Measurements from ENCODE around the gene GRK3. TPM values are rescaled to one million over a fixed set of nuclear protein-coding genes. Genes with fewer than 3 reads are reported as not detected.

GRK3 gene
- total RNA-seq, 2 experiments from 2014 or later: 7.5 to 8.6 TPM

GRCh38 chr22:25714070-25714469, 149.6 kb downstream of the GRK3 start:
- ChIA-PET POLR2A (no interaction called here), CTCF (interaction anchor here (1.1 kb wide), 1 partner anchor 59 kb away, joined by 3 read pairs; no protein-coding TSS in a partner anchor)
- intact Hi-C loops (cut with micrococcal nuclease): no loop called here
- Mint-ChIP-seq H3K27me3 (no peaks in the 10 kb centered on the region), H3K9me3 (no peaks in the 10 kb centered on the region), H3K4me1 (ENCODE audit: low read depth) (peaks cover 8% of the 10 kb centered on the region), H3K4me3 (no peak overlapping the region), H3K36me3 (peaks cover 3% of the 10 kb centered on the region), H3K27ac (no peak overlapping the region)
- no peak for DNase-seq

DNA sequence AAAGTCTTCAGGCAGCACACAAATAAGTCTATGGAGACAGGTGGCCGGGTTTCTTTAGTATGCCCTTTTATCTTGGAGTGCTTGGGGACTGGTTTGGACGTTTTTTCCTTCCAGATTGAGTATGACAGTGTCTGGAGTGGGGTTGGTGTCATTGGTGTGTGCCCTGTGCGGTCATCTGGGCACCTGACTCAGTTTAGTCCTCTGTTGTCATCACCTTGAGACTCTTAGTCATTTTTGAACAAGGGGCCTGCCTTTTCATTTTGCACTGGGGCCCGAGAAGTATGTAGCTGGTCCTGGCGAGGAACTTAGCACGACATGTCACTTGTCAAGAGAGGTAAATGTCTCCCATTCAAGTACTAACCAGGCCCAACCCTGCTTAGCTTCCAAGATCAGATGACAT, 150.3 kb downstream of the GRK3 start:
- peaks cover 5% of the 10 kb centered on the region for H3K4me1 Mint-ChIP-seq (ENCODE audit: low read depth)
- no peak overlapping the region for H3K27ac Mint-ChIP-seq
- H3K9me3 Mint-ChIP-seq: no peaks in the 10 kb centered on the region
- no peaks in the 10 kb centered on the region for H3K27me3 Mint-ChIP-seq
- no peak overlapping the region for H3K4me3 Mint-ChIP-seq
- ChIA-PET CTCF (interaction anchor here (1.1 kb wide), 1 partner anchor 58 kb away, joined by 3 read pairs; no protein-coding TSS in a partner anchor), POLR2A (no interaction called here)
- intact Hi-C loops (cut with micrococcal nuclease): no loop called here
- H3K36me3 Mint-ChIP-seq: peaks cover 3% of the 10 kb centered on the region
- peak; percentile 13 for DNase-seq

- intact Hi-C loops (cut with micrococcal nuclease): no loop called here
- Mint-ChIP-seq H3K27me3 (no peaks in the 10 kb centered on the region), H3K4me3 (no peak overlapping the region), H3K4me1 (ENCODE audit: low read depth) (no peaks in the 10 kb centered on the region), H3K9me3 (no peaks in the 10 kb centered on the region), H3K27ac (no peak overlapping the region), H3K36me3 (peaks cover 1% of the 10 kb centered on the region)
- no peak for DNase-seq
- ChIA-PET POLR2A (no interaction called here), CTCF (no interaction called here)
Measured at GRCh38 chr22:25716637-25717036, 152.2 kb downstream of the GRK3 start.

- POLR2A ChIA-PET: no interaction called here
- peaks cover 1% of the 10 kb centered on the region for H3K36me3 Mint-ChIP-seq
- intact Hi-C loops (cut with micrococcal nuclease): no loop called here
- no peak overlapping the region for H3K27ac Mint-ChIP-seq
- H3K4me3 Mint-ChIP-seq: no peak overlapping the region
- no peak for DNase-seq
- H3K9me3 Mint-ChIP-seq: no peaks in the 10 kb centered on the region
- H3K4me1 Mint-ChIP-seq (ENCODE audit: low read depth): no peaks in the 10 kb centered on the region
- CTCF ChIA-PET: no interaction called here
- H3K27me3 Mint-ChIP-seq: no peaks in the 10 kb centered on the region
Measured at GRCh38 chr22:25718135-25718840, 153.8 kb downstream of the GRK3 start.

- Mint-ChIP-seq H3K9me3 (no peaks in the 10 kb centered on the region), H3K4me1 (ENCODE audit: low read depth) (peaks cover 5% of the 10 kb centered on the region), H3K36me3 (no peaks in the 10 kb centered on the region), H3K27ac (no peak overlapping the region), H3K4me3 (no peak overlapping the region), H3K27me3 (no peaks in the 10 kb centered on the region)
- intact Hi-C loops (cut with micrococcal nuclease): no loop called here
- no peak for DNase-seq
- POLR2A ChIA-PET: no interaction called here
- CTCF ChIA-PET: no interaction called here
Measured at GRCh38 chr22:25722223-25722622, 157.7 kb downstream of the GRK3 start.

DNA sequence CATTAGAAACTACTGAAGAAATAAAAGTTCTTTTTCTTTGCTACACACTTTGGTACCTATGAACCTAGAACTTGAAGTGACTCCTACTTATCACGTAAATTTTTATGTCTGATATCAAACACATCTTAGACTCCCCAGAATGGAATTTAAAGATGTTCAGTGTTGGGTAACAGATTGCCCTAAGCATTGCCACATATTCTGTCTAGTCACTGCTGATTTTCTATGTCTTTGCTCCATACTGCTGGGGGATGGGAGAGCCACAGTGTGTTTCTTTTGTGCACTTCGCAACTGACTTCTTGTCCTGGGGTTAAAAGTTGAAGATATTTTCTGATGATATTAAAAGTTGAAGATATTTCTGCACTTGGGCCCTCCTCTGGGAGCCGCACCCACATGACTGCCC, 158.2 kb downstream of the GRK3 start:
- no peak overlapping the region for H3K4me3 Mint-ChIP-seq
- POLR2A ChIA-PET: no interaction called here
- no peaks in the 10 kb centered on the region for H3K27me3 Mint-ChIP-seq
- H3K36me3 Mint-ChIP-seq: no peaks in the 10 kb centered on the region
- CTCF ChIA-PET: no interaction called here
- H3K27ac Mint-ChIP-seq: no peak overlapping the region
- intact Hi-C loops (cut with micrococcal nuclease): no loop called here
- no peaks in the 10 kb centered on the region for H3K9me3 Mint-ChIP-seq
- peaks cover 5% of the 10 kb centered on the region for H3K4me1 Mint-ChIP-seq (ENCODE audit: low read depth)
- no peak for DNase-seq

DNA sequence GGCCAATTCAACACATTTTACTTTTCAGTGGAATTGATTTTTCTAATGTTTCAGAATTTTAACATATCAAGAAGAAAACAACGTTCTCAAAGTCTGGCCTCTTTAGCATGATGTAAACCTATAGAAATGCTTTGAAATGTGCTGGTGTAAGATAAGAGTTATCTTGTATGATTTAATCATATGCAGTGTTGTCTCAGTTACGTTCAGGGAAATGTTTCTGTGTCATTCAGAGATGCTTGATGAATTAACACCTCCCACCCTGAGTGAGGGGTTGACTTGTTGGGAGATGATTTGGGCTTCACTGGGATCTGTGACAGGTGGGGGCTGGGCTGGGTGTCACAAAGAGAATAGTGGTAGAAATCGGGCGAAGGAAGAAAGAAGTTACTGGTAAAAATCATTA, 161.8 kb downstream of the GRK3 start:
- no peak overlapping the region for H3K4me3 Mint-ChIP-seq
- H3K27ac Mint-ChIP-seq: peak overlapping the region; percentile 12
- peaks cover 5% of the 10 kb centered on the region for H3K4me1 Mint-ChIP-seq (ENCODE audit: low read depth)
- ChIA-PET CTCF (interaction anchor here (1.1 to 1.7 kb wide), 2 partner anchors 47 to 279 kb away, joined by 5 to 6 read pairs; no protein-coding TSS in a partner anchor), POLR2A (no interaction called here)
- no peaks in the 10 kb centered on the region for H3K9me3 Mint-ChIP-seq
- H3K36me3 Mint-ChIP-seq: no peaks in the 10 kb centered on the region
- DNase-seq: no peak
- intact Hi-C loops (cut with micrococcal nuclease): no loop called here
- H3K27me3 Mint-ChIP-seq: no peaks in the 10 kb centered on the region

DNA sequence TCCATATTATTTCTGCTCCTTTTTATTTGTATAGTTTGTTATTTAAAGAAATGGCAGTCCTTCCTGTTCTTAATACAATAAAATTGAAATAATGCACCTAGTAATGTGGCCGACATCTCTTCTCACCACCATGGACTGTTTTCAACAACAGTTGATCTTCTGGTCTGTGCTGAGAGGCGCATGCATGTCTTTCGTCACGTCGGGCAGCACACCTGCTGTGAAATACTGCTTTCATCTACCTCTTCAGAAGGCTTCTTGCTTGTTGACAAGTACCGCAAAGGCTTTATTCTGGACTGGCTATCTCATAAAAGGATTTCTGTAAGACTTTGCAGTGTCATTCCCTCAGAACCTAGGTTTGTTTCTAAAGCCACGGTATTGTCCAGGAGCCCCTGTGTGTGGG, 163.6 kb downstream of the GRK3 start:
- H3K4me3 Mint-ChIP-seq: no peak overlapping the region
- no peak for DNase-seq
- POLR2A ChIA-PET: no interaction called here
- H3K4me1 Mint-ChIP-seq (ENCODE audit: low read depth): peaks cover 5% of the 10 kb centered on the region
- CTCF ChIA-PET: no interaction called here
- no peak overlapping the region for H3K27ac Mint-ChIP-seq
- H3K36me3 Mint-ChIP-seq: no peaks in the 10 kb centered on the region
- H3K27me3 Mint-ChIP-seq: no peaks in the 10 kb centered on the region
- H3K9me3 Mint-ChIP-seq: no peaks in the 10 kb centered on the region
- intact Hi-C loops (cut with micrococcal nuclease): no loop called here

DNA sequence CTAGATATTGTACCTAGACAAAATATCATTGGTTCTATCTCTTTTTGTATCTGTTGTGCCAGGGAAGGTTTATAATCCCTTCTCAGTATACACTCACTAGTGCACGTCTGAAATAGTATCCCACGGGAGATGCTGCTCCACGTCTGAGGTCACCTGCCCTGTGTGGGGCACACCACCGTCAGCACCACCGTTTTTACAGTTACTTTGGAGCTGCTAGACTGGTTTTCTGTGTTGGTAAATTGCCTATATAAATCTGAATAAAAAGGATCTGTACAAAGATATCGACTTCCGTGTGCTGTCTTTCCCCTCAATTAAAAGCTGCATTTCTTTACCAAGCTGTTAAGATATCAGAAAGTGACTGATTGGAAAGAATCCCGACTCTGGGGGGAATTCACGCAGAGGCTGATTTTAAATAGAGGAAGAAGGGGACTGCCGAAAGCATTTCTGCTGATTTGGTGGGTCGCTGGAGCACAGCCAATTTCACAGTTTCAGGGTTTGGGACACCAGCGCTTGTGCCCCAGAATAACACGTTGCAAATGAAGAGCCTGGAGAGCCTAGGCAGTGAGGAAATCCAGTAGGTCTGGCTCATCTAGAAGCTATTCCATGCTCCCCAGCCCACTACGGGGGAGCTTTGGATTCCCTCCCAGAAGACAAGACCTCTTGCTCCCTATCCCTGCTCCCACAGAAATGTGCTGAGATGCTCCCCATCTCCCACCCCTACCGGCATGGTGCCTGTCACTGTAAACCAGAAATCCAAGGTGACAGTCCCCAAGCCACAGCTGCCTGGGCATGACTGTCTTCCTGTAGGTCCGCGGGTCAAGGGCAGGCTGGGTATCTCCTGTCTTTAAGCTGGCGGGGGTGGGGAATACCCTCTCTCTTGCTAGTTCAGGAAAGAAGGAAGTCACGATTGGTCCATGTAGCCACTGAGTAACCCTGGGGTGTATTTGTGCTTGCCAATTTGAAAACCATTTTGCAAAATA, 164.8 kb downstream of the GRK3 start:
- no peak overlapping the region for H3K27ac Mint-ChIP-seq

DNA sequence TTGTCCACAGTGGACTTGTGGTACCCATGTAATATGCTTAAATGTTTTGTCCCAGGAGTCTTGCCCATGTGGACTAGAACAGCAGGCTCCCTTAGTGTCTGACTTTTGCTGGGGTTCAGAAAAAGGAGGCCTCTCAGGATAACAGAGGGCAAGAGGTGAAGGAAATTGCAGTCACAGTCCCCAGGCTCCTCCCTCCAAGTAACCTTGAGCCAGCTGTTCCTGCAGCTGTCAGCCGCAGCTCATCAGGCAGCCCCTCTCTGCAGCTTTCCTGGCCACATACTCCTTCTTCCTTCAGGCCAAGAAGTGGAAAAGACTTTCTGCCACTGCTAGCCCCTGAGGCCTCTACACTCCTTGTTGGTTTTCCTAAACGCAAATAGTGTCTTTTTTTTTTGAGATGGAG, 171.2 kb downstream of the GRK3 start:
- H3K36me3 Mint-ChIP-seq: no peaks in the 10 kb centered on the region
- H3K27ac Mint-ChIP-seq: no peak overlapping the region
- H3K9me3 Mint-ChIP-seq: no peaks in the 10 kb centered on the region
- CTCF ChIA-PET: no interaction called here
- POLR2A ChIA-PET: no interaction called here
- peaks cover 23% of the 10 kb centered on the region for H3K4me1 Mint-ChIP-seq (ENCODE audit: low read depth)
- H3K4me3 Mint-ChIP-seq: no peak overlapping the region
- DNase-seq: no peak
- peaks cover 3% of the 10 kb centered on the region for H3K27me3 Mint-ChIP-seq
- intact Hi-C loops (cut with micrococcal nuclease): loop anchor here (1.0 to 5.0 kb wide), 2 partner anchors 14 to 673 kb away; no protein-coding TSS in a partner anchor

More for the DNA sequence above, 164.8 kb downstream of the GRK3 start:
- no peaks in the 10 kb centered on the region for H3K9me3 Mint-ChIP-seq
- DNase-seq: no peak
- H3K4me1 Mint-ChIP-seq (ENCODE audit: low read depth): peaks cover 9% of the 10 kb centered on the region
- CTCF ChIA-PET: no interaction called here
- POLR2A ChIA-PET: interaction anchor here (1.5 kb wide), 1 partner anchor 21 kb away, joined by 3 read pairs; no protein-coding TSS in a partner anchor
- intact Hi-C loops (cut with micrococcal nuclease): no loop called here
- H3K4me3 Mint-ChIP-seq: no peak overlapping the region
- no peaks in the 10 kb centered on the region for H3K27me3 Mint-ChIP-seq
- no peaks in the 10 kb centered on the region for H3K36me3 Mint-ChIP-seq

DNA sequence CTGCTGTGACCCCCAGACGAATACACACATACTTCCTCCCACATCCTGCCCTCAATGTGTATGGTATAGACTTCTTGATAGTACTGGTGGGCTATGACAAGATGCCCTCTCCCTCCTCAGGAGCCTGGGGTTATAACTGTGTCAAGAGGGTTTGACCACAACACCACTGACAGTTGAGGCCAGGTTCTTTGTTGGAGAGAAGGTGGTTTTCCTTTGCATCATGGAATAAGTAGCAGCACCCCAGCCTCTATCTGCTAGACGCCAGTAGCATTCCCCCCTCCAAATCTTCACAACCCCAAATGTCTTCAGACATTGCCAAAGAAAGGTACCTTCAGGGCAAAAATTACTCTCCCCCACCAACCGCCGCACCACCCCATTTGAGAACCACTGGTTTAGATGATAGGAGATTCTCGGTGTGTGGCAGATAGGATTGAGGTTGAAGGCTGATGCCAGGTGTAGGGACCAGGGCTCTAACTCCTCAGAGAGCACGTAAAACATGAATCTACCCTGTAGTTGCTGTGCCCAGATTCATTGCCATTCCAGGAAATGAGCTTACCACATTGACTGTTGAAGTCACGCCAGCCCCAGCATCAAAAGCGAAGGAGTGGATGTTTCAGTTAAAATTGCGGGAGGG, 172.0 kb downstream of the GRK3 start:
- peak overlapping the region; percentile 24 for H3K4me3 Mint-ChIP-seq

More for the DNA sequence above, 172.0 kb downstream of the GRK3 start:
- POLR2A ChIA-PET: interaction anchor here (1.5 kb wide), 1 partner anchor 12 kb away, joined by 6 read pairs; no protein-coding TSS in a partner anchor
- peak; percentile 75 for DNase-seq
- Mint-ChIP-seq H3K27me3 (peaks cover 3% of the 10 kb centered on the region), H3K36me3 (no peaks in the 10 kb centered on the region), H3K9me3 (no peaks in the 10 kb centered on the region), H3K4me1 (ENCODE audit: low read depth) (peaks cover 23% of the 10 kb centered on the region), H3K27ac (peak overlapping the region; percentile 88)
- intact Hi-C loops (cut with micrococcal nuclease): loop anchor here (1.0 to 5.0 kb wide), 2 partner anchors 13 to 674 kb away; no protein-coding TSS in a partner anchor
- CTCF ChIA-PET: interaction anchor here (1.0 to 1.3 kb wide), 2 partner anchors 13 to 276 kb away, joined by 3 read pairs; no protein-coding TSS in a partner anchor

Measured in activated CD4-positive, alpha-beta memory T cell treated with anti-CD3 and anti-CD28 coated beads for 36 hours (primary cell).